ENCODE results near the gene IGFBP7. TPM values are rescaled to one million over a fixed set of nuclear protein-coding genes. Genes with fewer than 3 reads are reported as not detected.
A peak's percentile ranks its signal among the peaks of the same experiment; 100 is the strongest.

IGFBP7 gene
- total RNA-seq, 1 donor, result 263 TPM

DNA sequence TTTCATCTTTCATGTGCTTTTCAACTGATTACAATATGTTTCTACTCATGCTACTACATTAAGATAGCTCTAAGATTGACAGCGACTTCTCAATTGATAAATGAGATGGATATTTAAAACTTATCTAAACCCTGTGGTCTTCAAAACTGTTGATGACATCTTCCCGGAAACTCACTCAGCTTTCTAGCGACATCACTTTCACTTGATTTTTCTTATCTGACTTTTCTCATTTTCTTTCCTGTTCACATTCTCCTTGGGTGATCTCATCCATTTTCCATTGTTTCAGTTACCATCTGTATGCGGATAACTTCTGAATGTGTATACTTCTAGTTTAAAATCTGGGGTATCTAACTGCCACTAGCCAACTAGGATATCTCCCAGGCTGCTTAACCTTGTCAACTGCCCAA, 128.4 kb downstream of the IGFBP7 start:
- TF ChIP-seq, protein P1, sequence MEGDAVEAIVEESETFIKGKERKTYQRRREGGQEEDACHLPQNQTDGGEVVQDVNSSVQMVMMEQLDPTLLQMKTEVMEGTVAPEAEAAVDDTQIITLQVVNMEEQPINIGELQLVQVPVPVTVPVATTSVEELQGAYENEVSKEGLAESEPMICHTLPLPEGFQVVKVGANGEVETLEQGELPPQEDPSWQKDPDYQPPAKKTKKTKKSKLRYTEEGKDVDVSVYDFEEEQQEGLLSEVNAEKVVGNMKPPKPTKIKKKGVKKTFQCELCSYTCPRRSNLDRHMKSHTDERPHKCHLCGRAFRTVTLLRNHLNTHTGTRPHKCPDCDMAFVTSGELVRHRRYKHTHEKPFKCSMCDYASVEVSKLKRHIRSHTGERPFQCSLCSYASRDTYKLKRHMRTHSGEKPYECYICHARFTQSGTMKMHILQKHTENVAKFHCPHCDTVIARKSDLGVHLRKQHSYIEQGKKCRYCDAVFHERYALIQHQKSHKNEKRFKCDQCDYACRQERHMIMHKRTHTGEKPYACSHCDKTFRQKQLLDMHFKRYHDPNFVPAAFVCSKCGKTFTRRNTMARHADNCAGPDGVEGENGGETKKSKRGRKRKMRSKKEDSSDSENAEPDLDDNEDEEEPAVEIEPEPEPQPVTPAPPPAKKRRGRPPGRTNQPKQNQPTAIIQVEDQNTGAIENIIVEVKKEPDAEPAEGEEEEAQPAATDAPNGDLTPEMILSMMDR (IDR thresholded peaks at IDR 0.05; ENCODE audit: insufficient read depth, low read length), result no peak
- peak overlapping the region; percentile 40 for H3K4me3 ChIP-seq (ENCODE audit: low read depth, low read length)
- peak; percentile 81 for DNase-seq (ENCODE audit: low read depth)

Small RNAs within 50 kb of the gene (small RNA-seq; reads per million reads assigned to genes)
- gene RNU6-998P, result not detected

Other genes starting within 250 kb of the IGFBP7 start
- 42.1 and 50.6 TPM in 2 replicates for gene REST, start 202.5 kb downstream of the IGFBP7 start, total RNA-seq (ENCODE audit: low replicate concordance)
- 15.0 and 21.2 TPM in 2 replicates for gene NOA1, start 132.8 kb downstream of the IGFBP7 start, total RNA-seq (ENCODE audit: low replicate concordance)
- 94.2 and 97.0 TPM in 2 replicates for gene POLR2B, start 131.5 kb downstream of the IGFBP7 start, total RNA-seq (ENCODE audit: low replicate concordance)